GM18867 (cell line): ENCODE results near the gene YPEL2.
A peak's percentile ranks its signal among the peaks of the same experiment; 100 is the strongest.

ENCODE experiments used
- ATAC-seq: cut with Tn5 transposase; IDR thresholded peaks from one replicate; pipeline ENCODE4 v1.9.1; 2021; ENCODE audit warnings: mild to moderate bottlenecking, moderate library complexity; ENCODE audit not compliant: unreplicated experiment

The YPEL2 gene

DNA sequence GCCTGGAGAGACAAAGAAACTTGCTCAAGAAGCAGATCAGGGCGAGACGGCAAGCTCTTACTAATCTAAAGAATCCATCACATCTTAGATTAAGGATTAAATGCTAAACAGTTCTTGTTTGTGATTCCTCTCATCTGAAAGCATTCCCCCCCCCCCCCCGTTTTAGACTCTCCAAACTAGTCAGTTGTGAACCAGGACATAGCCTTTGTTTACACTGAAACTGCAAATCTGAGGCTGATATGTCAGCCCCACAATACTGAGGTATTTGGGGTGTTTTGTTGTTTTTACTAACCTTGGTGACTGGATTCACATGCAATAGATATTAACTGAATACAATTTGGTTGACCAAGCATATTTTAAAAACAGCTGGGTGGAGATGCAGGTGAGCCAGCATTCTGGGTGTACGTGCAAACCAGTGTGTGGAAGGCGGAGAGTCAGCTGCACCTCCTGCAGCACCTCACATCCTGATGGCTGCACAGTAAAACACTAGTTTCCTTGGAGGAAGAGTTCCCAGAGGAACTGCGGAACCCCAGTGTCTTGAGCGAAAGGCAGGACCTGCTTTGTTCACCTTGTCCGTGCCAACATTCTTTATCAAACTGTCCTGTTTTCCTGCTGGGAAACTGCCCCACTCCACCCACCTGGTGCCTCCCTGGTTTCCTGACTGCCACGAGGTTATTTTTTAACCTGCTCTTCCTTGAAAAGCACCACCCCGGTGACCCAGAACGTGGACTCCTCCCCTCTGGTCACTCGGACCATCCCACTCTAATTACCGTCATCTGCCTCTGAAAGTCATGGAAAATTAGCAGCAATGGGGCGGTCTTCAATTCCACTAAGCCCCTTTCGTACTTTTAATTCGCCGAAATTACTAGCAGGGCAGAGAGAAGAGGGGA, 1.2 kb upstream of the YPEL2 start:
- ATAC-seq: no peak

DNA sequence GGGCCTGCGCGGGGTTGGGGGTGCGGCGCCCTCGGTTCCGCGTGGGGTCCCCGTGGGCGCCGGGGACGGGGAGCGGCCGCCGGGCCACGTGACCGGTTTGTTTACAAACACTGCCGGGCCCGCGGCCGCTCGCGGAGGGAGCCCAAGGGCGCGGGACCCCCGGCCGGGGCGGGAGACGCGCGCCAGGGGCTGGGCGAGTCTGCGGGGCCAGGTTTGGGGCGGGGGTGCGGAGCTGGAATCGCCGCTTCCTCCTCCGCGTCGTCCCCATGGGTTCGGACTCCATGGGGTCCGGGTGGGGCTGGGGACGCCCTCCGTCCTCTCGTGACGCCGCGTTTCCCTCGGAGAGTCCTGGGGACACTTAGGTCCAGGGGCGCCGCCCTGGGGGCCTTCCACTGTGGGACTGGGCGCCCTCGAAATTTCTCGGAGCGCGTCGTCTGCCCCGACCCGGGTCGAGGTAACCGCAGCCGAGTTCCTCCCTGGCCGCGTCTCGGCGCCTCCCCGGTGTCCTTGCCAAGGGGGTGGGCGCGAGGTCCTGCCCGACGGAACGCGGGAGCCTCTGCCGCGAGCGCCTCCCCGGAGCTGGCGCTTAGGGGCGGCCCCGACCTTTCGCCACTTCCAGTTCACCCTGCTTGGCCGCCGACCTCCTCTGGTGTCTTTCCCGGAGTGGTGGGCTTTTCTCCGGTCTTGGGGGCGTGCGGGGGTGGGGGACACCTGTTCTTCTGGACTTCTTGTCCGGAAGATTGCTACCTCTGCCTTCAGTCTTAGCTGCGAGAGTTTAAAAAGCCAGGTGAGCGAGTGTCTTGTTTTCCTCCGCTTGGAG, 684 bp downstream of the YPEL2 start:
- ATAC-seq: peak; percentile 24

DNA sequence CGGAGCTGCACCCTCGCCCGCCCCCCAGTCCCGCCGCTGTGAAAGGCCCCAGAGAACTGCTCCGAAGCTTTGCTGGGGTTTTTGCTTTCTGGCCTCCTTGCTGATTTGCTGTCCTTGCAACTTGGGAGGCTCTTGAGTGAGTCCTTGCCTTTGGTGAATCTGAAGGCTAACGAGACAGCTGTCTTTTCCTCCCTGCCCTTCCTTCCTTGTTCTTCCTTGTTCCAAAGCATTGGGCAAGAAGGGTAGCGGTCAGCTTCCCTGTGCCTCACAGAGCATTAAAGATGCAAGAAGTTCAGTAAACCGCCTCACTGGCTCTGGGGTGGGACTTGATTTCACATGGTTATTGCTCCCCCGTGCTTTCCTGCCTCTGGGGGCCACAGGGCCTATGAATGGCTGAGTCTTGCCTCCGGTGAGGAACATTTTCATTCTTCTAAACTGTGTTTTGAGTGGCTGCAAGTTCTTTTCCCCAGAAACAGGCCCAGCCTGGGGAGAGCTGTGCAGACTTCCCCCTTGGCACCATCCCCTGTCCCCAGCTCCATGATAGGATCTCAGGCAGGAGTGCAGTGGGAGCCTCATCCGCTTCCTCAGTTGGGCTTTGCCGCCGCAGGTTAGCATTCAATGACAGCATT, 1.4 kb downstream of the YPEL2 start:
- ATAC-seq: no peak

DNA sequence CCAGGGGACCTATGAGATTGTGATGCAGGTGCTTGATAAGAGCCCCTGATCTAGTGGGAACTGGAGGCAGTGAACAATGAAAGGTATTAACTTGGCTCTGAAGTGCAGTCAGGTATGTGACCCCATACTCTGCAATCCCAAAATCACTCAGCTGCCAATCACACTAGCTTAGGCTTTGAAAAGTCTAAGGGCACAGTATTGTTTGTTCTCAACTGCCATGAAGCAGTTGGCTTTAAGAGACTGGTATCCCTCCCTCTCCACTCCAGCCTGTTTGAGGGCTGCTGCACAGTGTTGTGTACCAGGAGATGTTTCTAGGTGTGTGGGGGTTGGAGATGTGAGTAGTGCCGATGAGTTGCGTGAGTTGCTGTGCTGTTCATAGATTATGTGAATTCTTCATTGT, 2.4 kb downstream of the YPEL2 start:
- ATAC-seq: no peak

DNA sequence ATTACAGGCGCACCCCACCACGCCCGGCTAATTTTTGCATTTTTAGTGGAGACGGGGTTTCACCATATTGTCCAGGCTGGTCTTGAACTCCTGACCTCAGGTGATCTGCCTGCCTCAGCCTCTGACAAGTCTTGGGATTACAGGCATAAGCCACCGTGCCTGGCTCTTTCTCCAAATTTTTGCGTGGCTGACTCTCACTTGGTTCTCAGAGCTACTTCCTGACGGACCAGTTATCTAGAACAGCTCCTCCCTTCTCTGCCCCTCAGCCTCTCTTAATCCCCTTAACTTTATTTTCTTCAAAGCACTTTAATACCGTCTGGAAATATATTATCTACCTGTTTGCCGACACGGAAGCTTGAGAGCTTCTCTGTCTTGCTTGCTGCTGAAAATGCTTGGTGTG, 4.2 kb downstream of the YPEL2 start:
- ATAC-seq: no peak

DNA sequence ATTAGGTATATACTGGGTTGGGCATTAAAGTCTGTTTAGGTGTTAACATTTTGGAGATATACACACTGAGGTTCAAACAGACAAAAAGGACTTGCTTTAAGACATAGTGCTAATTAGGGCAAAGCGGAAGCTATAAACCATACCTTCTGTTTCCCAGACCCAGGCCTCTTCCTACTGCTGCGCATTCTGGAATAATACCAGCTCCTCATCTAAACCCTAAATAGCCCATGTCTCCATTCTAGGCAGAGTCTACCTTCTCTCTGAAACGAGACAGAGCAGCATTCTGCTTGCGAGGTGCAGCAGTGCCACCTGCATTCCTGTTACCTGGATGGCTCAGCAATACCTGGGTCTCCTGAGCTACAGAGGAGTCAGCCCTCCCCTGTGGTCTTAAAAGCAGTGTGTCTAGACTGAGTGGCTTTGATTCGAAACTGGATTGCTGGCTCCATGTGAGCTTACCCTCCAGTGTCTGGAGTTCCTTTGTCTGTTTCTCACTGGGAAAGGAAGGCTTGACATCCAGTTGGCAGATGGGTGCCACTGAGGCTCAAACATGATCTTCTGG, 6.4 kb downstream of the YPEL2 start:
- ATAC-seq: no peak

DNA sequence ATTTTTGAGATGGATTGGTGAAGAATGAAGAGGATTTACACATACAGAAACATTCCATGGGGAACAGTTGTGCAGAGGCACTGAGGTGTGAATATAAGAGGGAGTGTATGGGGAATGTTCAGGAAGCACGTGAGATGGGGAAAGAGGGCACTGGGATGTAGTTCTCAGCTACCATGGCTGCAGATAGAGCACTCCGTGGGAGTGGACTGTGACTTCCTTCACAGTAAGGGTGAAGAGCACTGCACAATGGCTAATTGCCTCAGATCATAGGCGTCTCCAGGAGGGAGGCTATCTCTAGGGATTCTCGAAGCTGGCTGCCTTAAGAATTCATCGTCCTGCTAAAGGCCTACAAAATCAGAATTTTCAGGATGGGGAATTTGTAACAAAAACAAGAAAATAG, 7.0 kb downstream of the YPEL2 start:
- ATAC-seq: no peak

DNA sequence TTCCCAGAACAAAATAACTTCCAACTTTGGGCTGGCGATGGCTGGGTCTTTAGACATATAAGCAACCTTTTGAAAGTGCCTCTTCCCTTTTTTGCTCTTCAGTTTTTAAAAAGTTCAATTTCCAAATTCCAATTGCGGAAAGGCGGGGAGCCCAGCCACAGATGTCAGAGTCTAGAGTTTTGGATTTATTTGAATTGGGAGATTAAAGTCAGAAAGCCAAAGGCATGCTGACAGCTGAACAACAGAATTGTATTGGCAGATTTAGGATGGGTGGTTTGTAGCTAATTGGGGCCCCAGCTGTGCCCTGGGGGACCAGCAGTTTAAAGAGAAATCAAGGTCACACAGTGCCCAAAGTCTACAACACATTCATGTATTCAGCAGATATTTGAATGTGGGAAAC, 10.5 kb downstream of the YPEL2 start:
- ATAC-seq: no peak

DNA sequence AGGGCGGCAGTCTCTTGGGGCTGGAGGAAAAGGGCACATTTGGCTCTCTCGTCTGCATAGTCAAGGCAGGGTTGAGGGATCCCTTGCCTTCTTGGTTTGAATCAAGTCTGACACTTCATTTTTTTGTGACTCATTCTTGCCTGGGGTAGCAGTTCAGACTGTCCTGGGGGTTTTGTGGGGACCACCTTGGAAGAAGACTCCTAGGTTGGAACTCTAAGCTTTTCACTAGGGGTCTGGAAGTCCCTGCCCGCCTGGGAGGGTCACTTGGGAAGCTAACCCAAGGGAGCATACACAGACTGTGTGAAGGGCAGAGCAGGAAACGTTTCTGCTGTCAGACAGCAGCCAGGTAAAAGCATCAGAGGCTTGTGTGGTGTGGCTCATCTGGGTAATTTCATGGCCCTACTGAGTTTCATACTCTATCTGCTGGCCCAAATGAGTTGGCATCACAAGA, 11.3 kb downstream of the YPEL2 start:
- ATAC-seq: no peak

DNA sequence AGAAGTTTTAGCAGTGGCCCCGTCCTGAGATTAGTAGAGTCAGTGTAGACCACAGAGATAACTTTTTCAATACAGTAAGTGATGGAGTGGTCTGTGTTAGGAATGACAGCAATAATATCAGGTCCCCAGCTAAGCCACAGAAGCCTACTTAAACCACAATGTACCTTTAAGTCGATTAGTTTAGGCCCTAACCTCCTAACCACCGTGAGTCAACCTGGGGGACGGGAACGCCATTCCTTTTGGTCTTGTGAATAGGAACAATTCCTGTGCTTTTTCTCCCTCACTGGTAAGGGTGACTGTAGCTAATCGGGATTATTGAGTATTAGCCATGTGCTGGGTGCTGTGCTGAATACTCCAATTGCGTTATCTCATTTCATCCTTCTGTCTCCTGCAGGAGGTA, 14.0 kb downstream of the YPEL2 start:
- no peak for ATAC-seq

DNA sequence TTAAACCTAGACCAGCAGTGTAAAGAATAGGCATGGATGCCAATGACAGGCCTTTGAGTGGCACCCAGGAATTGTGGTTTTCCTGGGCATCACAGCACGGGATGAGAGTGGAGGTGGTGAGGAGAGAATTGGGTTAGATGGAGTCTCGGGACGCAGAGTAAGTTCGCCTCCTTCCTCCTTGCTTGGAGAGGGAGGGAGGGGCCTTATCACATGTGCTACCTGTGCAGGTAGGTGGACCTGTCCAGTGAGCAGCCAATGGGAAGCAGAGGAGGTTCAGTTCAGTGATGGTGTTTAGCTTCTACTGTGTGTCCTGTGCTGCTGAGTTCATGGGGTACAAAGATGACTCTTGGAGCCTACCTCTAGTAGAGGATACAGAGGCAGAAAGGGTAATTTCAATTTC, 14.9 kb downstream of the YPEL2 start:
- no peak for ATAC-seq

DNA sequence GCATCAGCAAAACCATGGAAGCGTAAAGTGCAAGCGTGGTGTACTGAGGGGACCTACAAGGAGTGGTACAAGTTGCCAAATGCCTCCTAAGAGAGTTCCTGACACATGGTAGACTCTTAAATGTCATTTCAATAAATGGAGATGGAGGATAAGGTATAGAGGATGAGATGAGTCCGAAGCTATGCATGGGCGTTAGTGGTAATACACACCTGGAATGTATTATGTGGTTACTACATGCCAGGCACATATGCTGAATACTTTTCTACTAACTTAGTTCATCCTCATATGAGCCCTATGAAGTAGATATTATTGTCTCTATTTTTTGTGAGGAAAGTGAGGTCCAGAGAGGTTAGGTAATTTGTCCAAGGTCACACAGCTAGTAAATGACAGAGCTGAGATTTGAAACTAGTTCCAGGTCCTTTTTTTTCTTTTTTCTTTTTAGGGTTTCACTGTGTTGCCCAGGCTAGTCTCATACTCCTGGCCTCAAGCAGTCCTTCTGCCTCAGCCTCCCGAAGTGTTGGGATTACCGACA, 15.5 kb downstream of the YPEL2 start:
- no peak for ATAC-seq

DNA sequence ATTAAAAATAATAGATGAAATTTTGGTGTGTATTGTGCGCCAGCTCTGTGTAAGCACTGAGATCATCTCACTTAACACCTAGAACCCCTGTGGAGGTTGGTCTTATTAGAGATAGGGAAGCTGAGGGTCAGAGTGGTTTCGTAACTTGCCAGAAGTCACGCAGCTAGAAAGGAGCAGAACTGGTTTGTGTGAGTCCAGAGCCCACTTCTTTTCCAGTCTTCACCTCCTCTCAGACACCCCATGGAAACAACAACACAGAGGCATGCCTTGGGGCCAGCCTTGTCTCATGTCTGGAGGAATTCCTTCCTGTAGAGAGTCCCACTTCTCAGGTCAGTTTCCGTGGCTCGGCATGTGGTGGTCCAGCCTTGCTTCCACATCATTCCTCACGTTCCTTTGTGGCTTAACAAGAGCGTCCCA, 16.5 kb downstream of the YPEL2 start:
- no peak for ATAC-seq

DNA sequence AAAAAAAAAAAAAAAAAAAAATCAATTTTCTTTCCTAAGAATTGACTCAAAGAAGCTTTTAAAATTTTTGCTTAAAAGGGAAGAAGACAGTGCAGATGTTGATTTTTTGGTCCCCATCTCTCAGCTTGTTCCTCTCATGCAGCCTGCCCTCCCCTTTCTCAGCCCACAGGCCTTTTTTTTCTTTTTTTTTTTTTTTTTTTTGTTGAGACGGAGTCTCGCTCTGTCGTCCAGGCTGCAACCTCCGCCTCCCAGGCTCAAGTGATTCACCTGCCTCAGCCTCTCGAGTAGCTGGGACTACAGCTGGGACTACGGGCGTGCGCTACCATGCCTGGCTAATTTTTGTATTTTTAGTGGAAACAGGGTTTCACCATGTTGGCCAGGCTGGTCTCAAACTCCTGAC, 17.7 kb downstream of the YPEL2 start:
- ATAC-seq: no peak

DNA sequence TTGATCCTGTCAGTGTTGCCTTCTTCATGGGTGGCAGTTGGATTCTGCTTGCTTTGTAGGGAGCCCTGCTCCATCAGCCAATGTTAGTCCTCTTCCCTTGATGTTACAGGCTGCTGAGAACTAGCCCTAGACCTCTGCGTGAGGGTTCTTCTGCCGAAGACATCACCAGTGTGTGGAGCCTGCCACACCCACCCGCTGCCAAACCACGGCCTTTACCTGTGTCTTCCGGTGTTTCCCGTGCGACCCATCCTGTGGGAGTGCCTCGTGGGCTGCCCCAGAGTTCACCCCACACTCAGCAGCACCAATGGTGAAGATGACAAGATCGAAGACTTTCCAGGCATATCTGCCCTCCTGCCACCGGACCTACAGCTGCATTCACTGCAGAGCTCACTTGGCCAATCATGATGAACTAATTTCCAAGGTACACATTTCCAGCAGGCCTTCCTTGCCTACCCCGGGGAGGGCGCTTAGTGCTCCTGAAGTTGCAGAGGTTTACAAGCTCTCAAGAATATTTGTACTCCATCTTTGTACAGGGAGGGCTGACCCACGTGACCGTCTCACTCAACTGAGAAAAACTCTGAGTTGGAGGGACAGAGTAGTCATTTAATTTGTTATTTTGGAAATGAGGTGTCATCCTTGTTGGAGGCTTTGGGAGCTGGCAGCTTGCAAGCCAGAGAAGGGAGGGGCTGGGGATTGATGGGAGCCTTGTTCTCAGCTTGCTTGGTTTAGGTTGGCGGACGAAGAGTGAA, 21.8 kb downstream of the YPEL2 start:
- ATAC-seq: no peak

DNA sequence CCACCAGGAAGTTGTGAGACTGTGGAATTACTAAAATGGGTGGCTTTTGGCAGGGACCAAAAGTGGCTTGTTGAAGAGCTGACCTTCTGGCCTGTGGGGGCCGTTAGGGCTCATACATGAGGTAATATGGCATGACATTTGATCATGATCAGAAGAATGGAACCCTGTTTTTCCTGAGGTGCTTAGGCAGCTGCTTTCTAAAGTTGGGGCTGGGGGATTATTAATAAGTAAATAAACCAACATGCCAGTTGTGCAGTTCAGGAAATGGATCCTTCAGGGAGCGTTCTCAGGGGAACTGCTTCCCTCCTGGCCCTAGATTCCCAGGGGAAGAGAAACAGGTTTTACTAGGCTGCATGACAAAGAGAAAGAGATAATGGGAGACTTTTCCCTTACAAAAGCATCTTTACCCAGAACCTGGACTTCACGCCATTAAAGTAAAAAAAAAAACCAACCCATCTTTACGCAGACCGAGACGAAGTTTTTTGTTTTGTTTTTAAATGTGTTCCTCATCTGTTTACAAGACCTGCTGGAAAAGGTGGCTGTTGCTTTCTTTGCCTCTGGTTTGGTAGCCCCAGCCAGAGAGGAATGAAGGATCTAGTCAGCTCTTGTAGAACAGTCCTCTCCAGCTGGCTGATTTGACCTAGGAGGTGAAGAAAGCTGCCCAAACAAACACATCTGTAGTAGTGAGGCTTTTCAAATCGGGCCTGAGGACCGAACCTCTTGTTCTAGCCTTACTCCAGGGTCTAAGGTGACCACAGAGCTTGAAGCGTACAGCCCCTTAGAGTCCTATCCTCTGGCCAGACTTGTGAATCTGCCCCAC, 22.7 kb downstream of the YPEL2 start:
- ATAC-seq: no peak

DNA sequence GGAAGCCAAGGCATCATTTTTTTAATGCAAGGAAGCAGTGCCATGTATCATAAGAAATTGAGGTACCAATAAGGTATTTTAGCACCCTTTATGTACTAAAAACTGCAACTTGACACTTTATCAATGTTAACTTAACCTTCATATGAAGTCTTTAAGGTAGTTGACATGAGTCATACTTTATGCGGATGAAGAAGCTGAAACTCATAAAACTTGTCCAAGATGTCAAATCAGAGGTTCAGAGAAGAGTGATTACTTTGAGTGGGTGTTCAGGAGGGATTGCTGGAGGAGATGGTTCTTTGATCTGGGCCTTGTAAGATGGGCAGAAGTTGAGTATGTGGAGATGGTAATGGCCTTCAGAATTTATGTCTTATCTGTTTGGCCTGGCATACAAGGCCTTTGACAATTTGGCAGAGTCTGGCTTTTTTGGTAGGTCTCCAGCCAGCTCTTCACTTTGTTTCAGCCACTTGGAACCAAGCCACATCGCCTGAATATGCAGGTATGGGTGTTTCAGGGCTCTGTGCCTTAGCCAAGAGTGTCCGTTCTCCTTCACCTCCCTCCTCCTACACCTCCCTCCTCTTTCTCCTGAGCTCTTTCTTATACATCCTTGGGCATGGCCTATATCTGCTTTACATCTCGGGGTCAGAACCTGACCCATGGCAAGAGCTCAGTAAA, 23.7 kb downstream of the YPEL2 start:
- no peak for ATAC-seq

DNA sequence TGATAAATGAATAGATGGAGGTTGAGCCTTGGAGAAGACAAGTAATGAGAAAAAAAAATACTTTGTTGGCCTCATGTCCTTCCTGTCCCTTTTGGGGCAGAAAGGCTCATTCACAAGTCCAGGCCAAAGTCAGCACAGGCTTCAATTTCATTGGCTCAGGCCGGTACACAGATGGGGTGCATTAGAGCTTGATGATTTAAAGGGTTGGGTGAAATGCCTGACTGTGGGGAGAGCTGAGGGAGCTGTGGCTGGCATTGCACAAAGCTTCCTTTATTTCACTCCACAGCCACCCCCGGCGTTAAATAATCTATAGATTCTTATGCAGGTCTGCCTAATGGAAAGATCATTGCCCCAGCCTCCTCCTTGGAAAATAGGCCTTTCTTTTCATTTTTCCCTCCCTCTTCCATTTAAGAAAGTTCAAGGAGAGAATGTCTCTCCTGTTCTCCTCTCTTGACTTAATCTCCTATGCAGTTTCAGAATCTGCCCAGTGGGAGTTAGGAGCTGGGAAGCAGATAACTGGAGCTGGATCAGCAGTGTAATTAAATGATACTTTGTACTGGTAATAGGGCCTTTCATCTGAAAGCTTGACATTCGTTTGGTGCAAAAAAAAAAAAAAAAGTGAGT, 24.4 kb downstream of the YPEL2 start:
- no peak for ATAC-seq
